ENCODE results near the gene KAT8. TPM values are rescaled to one million over a fixed set of nuclear protein-coding genes. Genes with fewer than 3 reads are reported as not detected.

KAT8 gene
- polyA plus RNA-seq, 1 experiment = 23.0 TPM

- no peaks in the 10 kb centered on the region for H3K9me3 ChIP-seq (ENCODE audit: control insufficient read depth, insufficient read depth, low read length)
- POLR2A ChIA-PET = interaction anchor here (1.7 to 1.8 kb wide), 2 partner anchors 9 to 15 kb away, joined by 3 to 4 read pairs; partner anchors contain the start of gene KAT8
- TF ChIP-seq, protein P1, sequence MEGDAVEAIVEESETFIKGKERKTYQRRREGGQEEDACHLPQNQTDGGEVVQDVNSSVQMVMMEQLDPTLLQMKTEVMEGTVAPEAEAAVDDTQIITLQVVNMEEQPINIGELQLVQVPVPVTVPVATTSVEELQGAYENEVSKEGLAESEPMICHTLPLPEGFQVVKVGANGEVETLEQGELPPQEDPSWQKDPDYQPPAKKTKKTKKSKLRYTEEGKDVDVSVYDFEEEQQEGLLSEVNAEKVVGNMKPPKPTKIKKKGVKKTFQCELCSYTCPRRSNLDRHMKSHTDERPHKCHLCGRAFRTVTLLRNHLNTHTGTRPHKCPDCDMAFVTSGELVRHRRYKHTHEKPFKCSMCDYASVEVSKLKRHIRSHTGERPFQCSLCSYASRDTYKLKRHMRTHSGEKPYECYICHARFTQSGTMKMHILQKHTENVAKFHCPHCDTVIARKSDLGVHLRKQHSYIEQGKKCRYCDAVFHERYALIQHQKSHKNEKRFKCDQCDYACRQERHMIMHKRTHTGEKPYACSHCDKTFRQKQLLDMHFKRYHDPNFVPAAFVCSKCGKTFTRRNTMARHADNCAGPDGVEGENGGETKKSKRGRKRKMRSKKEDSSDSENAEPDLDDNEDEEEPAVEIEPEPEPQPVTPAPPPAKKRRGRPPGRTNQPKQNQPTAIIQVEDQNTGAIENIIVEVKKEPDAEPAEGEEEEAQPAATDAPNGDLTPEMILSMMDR (IDR thresholded peaks at IDR 0.05; ENCODE audit: low read depth, low read length) = no peak
- H3K27ac ChIP-seq (ENCODE audit: low read depth, low read length) = no peak overlapping the region
- no peak overlapping the region for H3K4me3 ChIP-seq (ENCODE audit: low read depth, low read length)
- CTCF ChIA-PET = interaction anchor here (1.8 kb wide), 1 partner anchor 9 kb away, joined by 13 read pairs; no protein-coding TSS in a partner anchor
- DNase-seq (ENCODE audit: low read depth, low spot score) = no peak
- H3K27me3 ChIP-seq (ENCODE audit: control insufficient read depth, insufficient read depth, low read length) = peaks cover 2% of the 10 kb centered on the region
These were observed 15.6 kb downstream of the KAT8 start for GRCh38 chr16:31133046-31133501.

GRCh38 chr16:31134091-31134571 lies 16.7 kb downstream of the KAT8 start:
- no peaks in the 10 kb centered on the region; the same call in 1 of the 2 replicates for H3K9me3 ChIP-seq (ENCODE audit: control insufficient read depth, insufficient read depth, low read length)
- ChIA-PET CTCF (interaction anchor here (1.8 kb wide), 1 partner anchor 8 kb away, joined by 13 read pairs; no protein-coding TSS in a partner anchor), POLR2A (interaction anchor here (1.5 to 1.8 kb wide), 2 partner anchors 16 to 45 kb away, joined by 3 to 4 read pairs; partner anchors contain the start of genes FUS and KAT8)
- H3K4me3 ChIP-seq (ENCODE audit: low read depth, low read length) = no peak overlapping the region
- H3K27me3 ChIP-seq (ENCODE audit: control insufficient read depth, insufficient read depth, low read length) = peaks cover 2% of the 10 kb centered on the region
- DNase-seq (ENCODE audit: low read depth, low spot score) = no peak
- H3K27ac ChIP-seq (ENCODE audit: low read depth, low read length) = no peak overlapping the region
- TF ChIP-seq, protein P1 (IDR thresholded peaks at IDR 0.05; ENCODE audit: low read depth, low read length) = no peak

- POLR2A ChIA-PET = interaction anchor here (1.5 to 1.8 kb wide), 2 partner anchors 17 to 45 kb away, joined by 3 to 4 read pairs; partner anchors contain the start of genes FUS and KAT8
- no peak for DNase-seq (ENCODE audit: low read depth, low spot score)
These were observed 17.4 kb downstream of the KAT8 start for GRCh38 chr16:31134625-31135534.

GRCh38 chr16:31135535-31136286 lies 18.2 kb downstream of the KAT8 start, which contains the start of gene PRSS8:
Gene PRSS8, minus strand, starts transcription at chr16:31135727. Its CDS starts 229 bp downstream, at chr16:31135498.
- Histone ChIP-seq H3K27me3 (ENCODE audit: control insufficient read depth, insufficient read depth, low read length) (peaks cover 2% of the 10 kb centered on the region), H3K4me3 (ENCODE audit: low read depth, low read length) (no peak within 1 kb of the TSS), H3K27ac (ENCODE audit: low read depth, low read length) (no peak within 1 kb of the TSS), H3K9me3 (ENCODE audit: control insufficient read depth, insufficient read depth, low read length) (no peaks in the 10 kb centered on the region; the same call in 1 of the 2 replicates)
- no peak for DNase-seq (ENCODE audit: low read depth, low spot score)
- POLR2A ChIA-PET = interaction anchor here (1.2 kb wide), 1 partner anchor 18 kb away, joined by 4 read pairs; the partner anchor contains the start of gene KAT8
- TF ChIP-seq, protein P1 (IDR thresholded peaks at IDR 0.05; ENCODE audit: low read depth, low read length) = no peak
- CTCF ChIA-PET = no interaction called here

More at GRCh38 chr16:31134625-31135534, 17.4 kb downstream of the KAT8 start:
- H3K4me3 ChIP-seq (ENCODE audit: low read depth, low read length) = no peak overlapping the region
- TF ChIP-seq, protein P1 (IDR thresholded peaks at IDR 0.05; ENCODE audit: low read depth, low read length) = no peak
- no peak overlapping the region for H3K27ac ChIP-seq (ENCODE audit: low read depth, low read length)
- H3K9me3 ChIP-seq (ENCODE audit: control insufficient read depth, insufficient read depth, low read length) = no peaks in the 10 kb centered on the region; the same call in 1 of the 2 replicates
- CTCF ChIA-PET = no interaction called here
- peaks cover 2% of the 10 kb centered on the region for H3K27me3 ChIP-seq (ENCODE audit: control insufficient read depth, insufficient read depth, low read length)
